Measurements from ENCODE around the gene ARRB1.
A peak's percentile ranks its signal among the peaks of the same experiment; 100 is the strongest.
"Not testable (repeated sequence)": the region's sequence is repeated elsewhere in the genome, so short reads cannot be mapped to it uniquely, and the experiment has no call there.

Gene ARRB1

GRCh38 chr11:75351541-75351790, at the start of gene ARRB1:
TSS of gene ARRB1 (minus strand) at chr11:75351661. CDS start at chr11:75351607, 54 bp downstream.
- DNase-seq: no peak

GRCh38 chr11:75400146-75400865, 48.8 kb upstream of the ARRB1 start:
- peak; percentile 52 for DNase-seq

GRCh38 chr11:75399344-75400145, 48.1 kb upstream of the ARRB1 start, which contains the start of gene RPS3:
TSS of gene RPS3 (plus strand) at chr11:75399518. CDS start at chr11:75399548, 30 bp downstream.
- DNase-seq: peak; percentile 95

GRCh38 chr11:75398906-75399305, 47.4 kb upstream of the ARRB1 start:
- no peak for DNase-seq

- no peak for DNase-seq
These were observed 42.8 kb upstream of the ARRB1 start for GRCh38 chr11:75394085-75394840.

- DNase-seq: no peak
These were observed 38.5 kb upstream of the ARRB1 start for GRCh38 chr11:75389925-75390324.

GRCh38 chr11:75389276-75389605, 37.8 kb upstream of the ARRB1 start:
- no peak for DNase-seq

- peak; percentile 93 for DNase-seq
These were observed 37.2 kb upstream of the ARRB1 start for GRCh38 chr11:75388386-75389275.

- DNase-seq: no peak
These were observed 36.4 kb upstream of the ARRB1 start for GRCh38 chr11:75387736-75388294.

- DNase-seq: no peak
These were observed 35.6 kb upstream of the ARRB1 start for GRCh38 chr11:75386942-75387630.

GRCh38 chr11:75384438-75385080, 33.1 kb upstream of the ARRB1 start:
- peak; percentile 77 for DNase-seq

- DNase-seq: peak; percentile 43
These were observed 31.8 kb upstream of the ARRB1 start for GRCh38 chr11:75383246-75383645.

GRCh38 chr11:75380716-75381420, 29.4 kb upstream of the ARRB1 start:
- peak; percentile 56 for DNase-seq

GRCh38 chr11:75380245-75380644, 28.8 kb upstream of the ARRB1 start:
- no peak for DNase-seq

GRCh38 chr11:75378776-75379175, 27.3 kb upstream of the ARRB1 start:
- not testable (repeated sequence) for DNase-seq

- DNase-seq: no peak
These were observed 24.7 kb upstream of the ARRB1 start for GRCh38 chr11:75376175-75376574.

GRCh38 chr11:75375626-75376025, 24.2 kb upstream of the ARRB1 start:
- no peak for DNase-seq

- no peak for DNase-seq
These were observed 23.2 kb upstream of the ARRB1 start for GRCh38 chr11:75374646-75375045.

- no peak for DNase-seq
These were observed 21.7 kb upstream of the ARRB1 start for GRCh38 chr11:75373201-75373600.
